T-helper 2 cell treated with Interferon-gamma antibody and Interleukin-4, amounts not matched to agents 100 ng/mL and 5 ng/mL, for 36 hours (primary cell): ENCODE data around the gene LDLRAD2. TPM values are rescaled to one million over a fixed set of nuclear protein-coding genes. Genes with fewer than 3 reads are reported as not detected.

Experiments
- total RNA-seq: library from RNA; stranded (reverse); gene quantifications from 2 replicates; pipeline ENCODE4 v1.2.3, GENCODE V29; 2022

LDLRAD2 gene
- total RNA-seq, 1 donor from 2014 or later: 0.05 TPM

Other genes with a start within 250 kb of the LDLRAD2 start
- gene RAP1GAP, start 142.9 kb upstream of the LDLRAD2 start, total RNA-seq: 0.09 and 0.18 TPM in 2 replicates
- gene USP48, start 29.1 kb upstream of the LDLRAD2 start, total RNA-seq: 81.4 and 86.8 TPM in 2 replicates
- gene HSPG2, start 125.0 kb downstream of the LDLRAD2 start, total RNA-seq: 0.91 and 1.3 TPM in 2 replicates
- gene CELA3B, start 164.8 kb downstream of the LDLRAD2 start, total RNA-seq: not detected in 2 replicates
- gene CELA3A, start 189.4 kb downstream of the LDLRAD2 start, total RNA-seq: not detected in 2 replicates
- 395 and 398 TPM in 2 replicates for gene CDC42, start 240.4 kb downstream of the LDLRAD2 start, total RNA-seq